ENCODE results near the gene FBH1. TPM values are rescaled to one million over a fixed set of nuclear protein-coding genes. Genes with fewer than 3 reads are reported as not detected.

The FBH1 gene
- total and polyA plus RNA-seq, 2 experiments from 2014 or later: 62.5 to 90.8 TPM

DNA sequence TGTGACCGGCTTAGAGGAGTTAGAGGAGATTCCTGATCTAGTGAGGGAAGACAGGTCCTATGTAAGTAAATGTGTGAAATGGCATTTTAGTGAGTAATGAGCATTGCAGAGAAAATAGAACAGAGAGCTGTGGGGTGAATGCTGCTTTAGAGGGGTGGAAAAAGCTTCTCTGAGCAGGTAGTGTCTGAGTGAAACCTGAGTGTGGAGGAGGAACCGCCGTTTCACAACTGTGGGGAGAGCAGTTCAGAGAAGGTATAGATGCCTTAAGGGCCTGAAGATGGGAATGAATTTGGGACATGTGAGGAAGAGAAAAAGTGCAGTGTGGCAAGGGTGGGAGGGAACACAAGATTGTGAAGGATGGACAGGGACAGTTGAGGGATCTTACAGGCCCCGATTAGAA is 21.6 kb downstream of the FBH1 start:
- peaks cover 6% of the 10 kb centered on the region; the same call in 1 of the 2 replicates for H3K79me2 ChIP-seq (replicated peaks; ENCODE audit: insufficient read depth)
- H3K36me3 Mint-ChIP-seq (ENCODE audit: low read depth): peaks cover 66% of the 10 kb centered on the region
- H3K27ac Mint-ChIP-seq: no peak overlapping the region
- no peaks in the 10 kb centered on the region for H3K27me3 ChIP-seq (ENCODE audit: insufficient read depth)
- no peaks in the 10 kb centered on the region for H3K9me2 ChIP-seq (ENCODE audit: insufficient read depth)
- no peaks in the 10 kb centered on the region for H3F3A ChIP-seq (replicated peaks; ENCODE audit: low read depth)
- H4K20me1 ChIP-seq (replicated peaks; ENCODE audit: insufficient read depth): peaks cover 6% of the 10 kb centered on the region; the same call in 1 of the 2 replicates
- H3K9me3 Mint-ChIP-seq: no peaks in the 10 kb centered on the region
- no peak overlapping the region for H2AFZ ChIP-seq
- no peaks in the 10 kb centered on the region for H3K4me1 Mint-ChIP-seq
- H3K4me3 ChIP-seq: no peak overlapping the region
- no peak for DNase-seq (ENCODE audit: low spot score)
- TF ChIP-seq ZNF331 (CRISPR knock-in tag; IDR thresholded peaks at IDR 0.05; ENCODE audit: low read depth) (no peak), EZH2 (IDR thresholded peaks at IDR 0.05; ENCODE audit: low read depth, unreplicated experiment) (no peak), POLR2AphosphoS5 (IDR thresholded peaks at IDR 0.05; ENCODE audit: low read depth) (no peak), EZH2phosphoT487 (IDR thresholded peaks at IDR 0.05; ENCODE audit: unreplicated experiment) (no peak), STAT1 (IDR thresholded peaks at IDR 0.05; ENCODE audit: unreplicated experiment) (no peak), CREB1 (CRISPR knock-in tag; IDR thresholded peaks at IDR 0.05; ENCODE audit: low read depth) (no peak), NANOG (IDR thresholded peaks at IDR 0.05; ENCODE audit: borderline replicate concordance) (no peak), ZNF114 (CRISPR knock-in tag; IDR thresholded peaks at IDR 0.05) (no peak), JUNB (IDR thresholded peaks at IDR 0.05; ENCODE audit: unreplicated experiment) (no peak), ZNF462 (CRISPR knock-in tag; IDR thresholded peaks at IDR 0.05) (no peak), CTCF (conservative IDR thresholded peaks at IDR 0.05; ENCODE audit: low read depth in 2 of 2) (no peak)
- TF ChIP-seq, protein P1, sequence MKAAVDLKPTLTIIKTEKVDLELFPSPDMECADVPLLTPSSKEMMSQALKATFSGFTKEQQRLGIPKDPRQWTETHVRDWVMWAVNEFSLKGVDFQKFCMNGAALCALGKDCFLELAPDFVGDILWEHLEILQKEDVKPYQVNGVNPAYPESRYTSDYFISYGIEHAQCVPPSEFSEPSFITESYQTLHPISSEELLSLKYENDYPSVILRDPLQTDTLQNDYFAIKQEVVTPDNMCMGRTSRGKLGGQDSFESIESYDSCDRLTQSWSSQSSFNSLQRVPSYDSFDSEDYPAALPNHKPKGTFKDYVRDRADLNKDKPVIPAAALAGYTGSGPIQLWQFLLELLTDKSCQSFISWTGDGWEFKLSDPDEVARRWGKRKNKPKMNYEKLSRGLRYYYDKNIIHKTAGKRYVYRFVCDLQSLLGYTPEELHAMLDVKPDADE (IDR thresholded peaks at IDR 0.05): no peak
- TF ChIP-seq, protein P2, sequence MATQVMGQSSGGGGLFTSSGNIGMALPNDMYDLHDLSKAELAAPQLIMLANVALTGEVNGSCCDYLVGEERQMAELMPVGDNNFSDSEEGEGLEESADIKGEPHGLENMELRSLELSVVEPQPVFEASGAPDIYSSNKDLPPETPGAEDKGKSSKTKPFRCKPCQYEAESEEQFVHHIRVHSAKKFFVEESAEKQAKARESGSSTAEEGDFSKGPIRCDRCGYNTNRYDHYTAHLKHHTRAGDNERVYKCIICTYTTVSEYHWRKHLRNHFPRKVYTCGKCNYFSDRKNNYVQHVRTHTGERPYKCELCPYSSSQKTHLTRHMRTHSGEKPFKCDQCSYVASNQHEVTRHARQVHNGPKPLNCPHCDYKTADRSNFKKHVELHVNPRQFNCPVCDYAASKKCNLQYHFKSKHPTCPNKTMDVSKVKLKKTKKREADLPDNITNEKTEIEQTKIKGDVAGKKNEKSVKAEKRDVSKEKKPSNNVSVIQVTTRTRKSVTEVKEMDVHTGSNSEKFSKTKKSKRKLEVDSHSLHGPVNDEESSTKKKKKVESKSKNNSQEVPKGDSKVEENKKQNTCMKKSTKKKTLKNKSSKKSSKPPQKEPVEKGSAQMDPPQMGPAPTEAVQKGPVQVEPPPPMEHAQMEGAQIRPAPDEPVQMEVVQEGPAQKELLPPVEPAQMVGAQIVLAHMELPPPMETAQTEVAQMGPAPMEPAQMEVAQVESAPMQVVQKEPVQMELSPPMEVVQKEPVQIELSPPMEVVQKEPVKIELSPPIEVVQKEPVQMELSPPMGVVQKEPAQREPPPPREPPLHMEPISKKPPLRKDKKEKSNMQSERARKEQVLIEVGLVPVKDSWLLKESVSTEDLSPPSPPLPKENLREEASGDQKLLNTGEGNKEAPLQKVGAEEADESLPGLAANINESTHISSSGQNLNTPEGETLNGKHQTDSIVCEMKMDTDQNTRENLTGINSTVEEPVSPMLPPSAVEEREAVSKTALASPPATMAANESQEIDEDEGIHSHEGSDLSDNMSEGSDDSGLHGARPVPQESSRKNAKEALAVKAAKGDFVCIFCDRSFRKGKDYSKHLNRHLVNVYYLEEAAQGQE (IDR thresholded peaks at IDR 0.05; ENCODE audit: unreplicated experiment): no peak
- peaks cover 6% of the 10 kb centered on the region for H3K27me3 Mint-ChIP-seq (ENCODE audit: insufficient read depth, low read depth, poor library complexity)
- H3K36me3 ChIP-seq (ENCODE audit: insufficient read depth): peaks cover 35% of the 10 kb centered on the region
- no peak overlapping the region for H3K4me2 ChIP-seq
- no peak overlapping the region for H3K4me3 Mint-ChIP-seq
- no peak overlapping the region for H3K27ac ChIP-seq (ENCODE audit: low read depth)
- ATAC-seq: no peak
- H3K4me1 ChIP-seq (ENCODE audit: insufficient read depth): no peaks in the 10 kb centered on the region
